Liver (tissue), 3 donors: ENCODE measurements around the gene RTL10.
"Not testable (repeated sequence)": the region's sequence is repeated elsewhere in the genome, so short reads cannot be mapped to it uniquely, and the experiment has no call there.

ENCODE experiments used
- EGR1 ChIP-seq, 2 donors: IDR thresholded peaks; 2 replicates each; pipeline ENCODE4 v1.6.1; 2016 to 2018; ENCODE audit warnings: antibody characterized with exemption in 2 of 2, low read depth in 2 of 2
- GABPA ChIP-seq, 2 donors: IDR thresholded peaks in 1 of 2; conservative IDR thresholded peaks in 1 of 2; 2 replicates each; pipeline ENCODE4 v1.6.1; 2016; ENCODE audit warnings: antibody characterized with exemption in 2 of 2, mild to moderate bottlenecking in 1 of 2, moderate library complexity in 1 of 2
- HNF4A ChIP-seq, 2 donors: conservative IDR thresholded peaks; 2 replicates each; pipeline ENCODE4 v1.6.1; 2016; ENCODE audit warnings: antibody characterized with exemption in 2 of 2, mild to moderate bottlenecking in 2 of 2
- JUND ChIP-seq, 2 donors: IDR thresholded peaks; 2 replicates each; pipeline ENCODE4 v1.6.1; 2016; ENCODE audit warnings: antibody characterized with exemption in 2 of 2
- RAD21 ChIP-seq, 2 donors: IDR thresholded peaks; 2 replicates each; pipeline ENCODE4 v1.6.1; 2016; ENCODE audit warnings: antibody characterized with exemption in 2 of 2, mild to moderate bottlenecking in 2 of 2
- TAF1 ChIP-seq: conservative IDR thresholded peaks from 2 replicates; pipeline ENCODE4 v1.6.1; 2016; ENCODE audit warnings: antibody characterized with exemption, mild to moderate bottlenecking
- YY1 ChIP-seq: IDR thresholded peaks from 2 replicates; pipeline ENCODE4 v1.6.1; 2016; ENCODE audit warnings: antibody characterized with exemption, mild to moderate bottlenecking
- TF ChIP-seq, protein P1 (sequence below): fragments of 150-350 bp; IDR thresholded peaks from 2 replicates; pipeline ENCODE4 v1.5.1; 2017; ENCODE audit warnings: improper control_type of control experiment, low read depth, low read length; ENCODE audit not compliant: missing input control
- TF ChIP-seq, protein P2 (sequence below): IDR thresholded peaks from 2 replicates; pipeline ENCODE4 v1.6.1; 2016; ENCODE audit warnings: antibody characterized with exemption
- TF ChIP-seq, protein P3 (sequence below): IDR thresholded peaks from 2 replicates; pipeline ENCODE4 v1.6.1; 2016; ENCODE audit warnings: antibody characterized with exemption, mild to moderate bottlenecking
- donor health status: healthy.
- donor health status: healthy.

DNA sequence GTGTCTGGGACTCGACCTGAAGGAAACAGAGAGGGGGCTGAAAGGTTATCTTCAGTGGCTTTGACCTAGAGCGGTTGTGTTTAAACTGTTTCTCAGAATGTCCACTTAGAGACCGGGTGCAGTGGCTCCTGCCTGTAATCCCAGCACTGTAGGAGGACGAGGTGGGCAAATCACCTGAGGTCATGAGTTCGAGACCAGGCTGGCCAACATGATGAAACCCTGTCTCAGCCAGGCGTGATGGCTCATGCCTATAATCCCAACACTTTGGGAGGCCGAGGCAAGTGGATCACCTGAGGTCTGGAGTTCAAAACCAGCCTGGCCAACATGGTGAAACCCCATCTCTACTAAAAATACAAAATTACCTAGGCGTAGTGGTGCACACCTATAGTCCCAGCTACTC is 28.8 kb upstream of the RTL10 start:
- TF ChIP-seq HNF4A (conservative IDR thresholded peaks at IDR 0.05); EGR1 (IDR thresholded peaks at IDR 0.05; ENCODE audit: low read depth in 2 of 2); RAD21 (IDR thresholded peaks at IDR 0.05); YY1; JUND (IDR thresholded peaks at IDR 0.05); GABPA (IDR thresholded peaks at IDR 0.05 in 1 of 2, conservative IDR thresholded peaks at IDR 0.05 in 1 of 2); TAF1: not testable (repeated sequence)
- TF ChIP-seq, protein P1, sequence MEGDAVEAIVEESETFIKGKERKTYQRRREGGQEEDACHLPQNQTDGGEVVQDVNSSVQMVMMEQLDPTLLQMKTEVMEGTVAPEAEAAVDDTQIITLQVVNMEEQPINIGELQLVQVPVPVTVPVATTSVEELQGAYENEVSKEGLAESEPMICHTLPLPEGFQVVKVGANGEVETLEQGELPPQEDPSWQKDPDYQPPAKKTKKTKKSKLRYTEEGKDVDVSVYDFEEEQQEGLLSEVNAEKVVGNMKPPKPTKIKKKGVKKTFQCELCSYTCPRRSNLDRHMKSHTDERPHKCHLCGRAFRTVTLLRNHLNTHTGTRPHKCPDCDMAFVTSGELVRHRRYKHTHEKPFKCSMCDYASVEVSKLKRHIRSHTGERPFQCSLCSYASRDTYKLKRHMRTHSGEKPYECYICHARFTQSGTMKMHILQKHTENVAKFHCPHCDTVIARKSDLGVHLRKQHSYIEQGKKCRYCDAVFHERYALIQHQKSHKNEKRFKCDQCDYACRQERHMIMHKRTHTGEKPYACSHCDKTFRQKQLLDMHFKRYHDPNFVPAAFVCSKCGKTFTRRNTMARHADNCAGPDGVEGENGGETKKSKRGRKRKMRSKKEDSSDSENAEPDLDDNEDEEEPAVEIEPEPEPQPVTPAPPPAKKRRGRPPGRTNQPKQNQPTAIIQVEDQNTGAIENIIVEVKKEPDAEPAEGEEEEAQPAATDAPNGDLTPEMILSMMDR = not testable (repeated sequence)
- TF ChIP-seq, protein P2, sequence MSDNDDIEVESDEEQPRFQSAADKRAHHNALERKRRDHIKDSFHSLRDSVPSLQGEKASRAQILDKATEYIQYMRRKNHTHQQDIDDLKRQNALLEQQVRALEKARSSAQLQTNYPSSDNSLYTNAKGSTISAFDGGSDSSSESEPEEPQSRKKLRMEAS = not testable (repeated sequence)
- TF ChIP-seq, protein P3, sequence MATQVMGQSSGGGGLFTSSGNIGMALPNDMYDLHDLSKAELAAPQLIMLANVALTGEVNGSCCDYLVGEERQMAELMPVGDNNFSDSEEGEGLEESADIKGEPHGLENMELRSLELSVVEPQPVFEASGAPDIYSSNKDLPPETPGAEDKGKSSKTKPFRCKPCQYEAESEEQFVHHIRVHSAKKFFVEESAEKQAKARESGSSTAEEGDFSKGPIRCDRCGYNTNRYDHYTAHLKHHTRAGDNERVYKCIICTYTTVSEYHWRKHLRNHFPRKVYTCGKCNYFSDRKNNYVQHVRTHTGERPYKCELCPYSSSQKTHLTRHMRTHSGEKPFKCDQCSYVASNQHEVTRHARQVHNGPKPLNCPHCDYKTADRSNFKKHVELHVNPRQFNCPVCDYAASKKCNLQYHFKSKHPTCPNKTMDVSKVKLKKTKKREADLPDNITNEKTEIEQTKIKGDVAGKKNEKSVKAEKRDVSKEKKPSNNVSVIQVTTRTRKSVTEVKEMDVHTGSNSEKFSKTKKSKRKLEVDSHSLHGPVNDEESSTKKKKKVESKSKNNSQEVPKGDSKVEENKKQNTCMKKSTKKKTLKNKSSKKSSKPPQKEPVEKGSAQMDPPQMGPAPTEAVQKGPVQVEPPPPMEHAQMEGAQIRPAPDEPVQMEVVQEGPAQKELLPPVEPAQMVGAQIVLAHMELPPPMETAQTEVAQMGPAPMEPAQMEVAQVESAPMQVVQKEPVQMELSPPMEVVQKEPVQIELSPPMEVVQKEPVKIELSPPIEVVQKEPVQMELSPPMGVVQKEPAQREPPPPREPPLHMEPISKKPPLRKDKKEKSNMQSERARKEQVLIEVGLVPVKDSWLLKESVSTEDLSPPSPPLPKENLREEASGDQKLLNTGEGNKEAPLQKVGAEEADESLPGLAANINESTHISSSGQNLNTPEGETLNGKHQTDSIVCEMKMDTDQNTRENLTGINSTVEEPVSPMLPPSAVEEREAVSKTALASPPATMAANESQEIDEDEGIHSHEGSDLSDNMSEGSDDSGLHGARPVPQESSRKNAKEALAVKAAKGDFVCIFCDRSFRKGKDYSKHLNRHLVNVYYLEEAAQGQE = not testable (repeated sequence)
